NCI-H1092 (cell line): ENCODE results near the gene UGGT1.

Experiments
- DNase-seq: peaks from one replicate; lab custom pipeline; 2025; lab: John Stamatoyannopoulos, UW

The UGGT1 gene, protein sequence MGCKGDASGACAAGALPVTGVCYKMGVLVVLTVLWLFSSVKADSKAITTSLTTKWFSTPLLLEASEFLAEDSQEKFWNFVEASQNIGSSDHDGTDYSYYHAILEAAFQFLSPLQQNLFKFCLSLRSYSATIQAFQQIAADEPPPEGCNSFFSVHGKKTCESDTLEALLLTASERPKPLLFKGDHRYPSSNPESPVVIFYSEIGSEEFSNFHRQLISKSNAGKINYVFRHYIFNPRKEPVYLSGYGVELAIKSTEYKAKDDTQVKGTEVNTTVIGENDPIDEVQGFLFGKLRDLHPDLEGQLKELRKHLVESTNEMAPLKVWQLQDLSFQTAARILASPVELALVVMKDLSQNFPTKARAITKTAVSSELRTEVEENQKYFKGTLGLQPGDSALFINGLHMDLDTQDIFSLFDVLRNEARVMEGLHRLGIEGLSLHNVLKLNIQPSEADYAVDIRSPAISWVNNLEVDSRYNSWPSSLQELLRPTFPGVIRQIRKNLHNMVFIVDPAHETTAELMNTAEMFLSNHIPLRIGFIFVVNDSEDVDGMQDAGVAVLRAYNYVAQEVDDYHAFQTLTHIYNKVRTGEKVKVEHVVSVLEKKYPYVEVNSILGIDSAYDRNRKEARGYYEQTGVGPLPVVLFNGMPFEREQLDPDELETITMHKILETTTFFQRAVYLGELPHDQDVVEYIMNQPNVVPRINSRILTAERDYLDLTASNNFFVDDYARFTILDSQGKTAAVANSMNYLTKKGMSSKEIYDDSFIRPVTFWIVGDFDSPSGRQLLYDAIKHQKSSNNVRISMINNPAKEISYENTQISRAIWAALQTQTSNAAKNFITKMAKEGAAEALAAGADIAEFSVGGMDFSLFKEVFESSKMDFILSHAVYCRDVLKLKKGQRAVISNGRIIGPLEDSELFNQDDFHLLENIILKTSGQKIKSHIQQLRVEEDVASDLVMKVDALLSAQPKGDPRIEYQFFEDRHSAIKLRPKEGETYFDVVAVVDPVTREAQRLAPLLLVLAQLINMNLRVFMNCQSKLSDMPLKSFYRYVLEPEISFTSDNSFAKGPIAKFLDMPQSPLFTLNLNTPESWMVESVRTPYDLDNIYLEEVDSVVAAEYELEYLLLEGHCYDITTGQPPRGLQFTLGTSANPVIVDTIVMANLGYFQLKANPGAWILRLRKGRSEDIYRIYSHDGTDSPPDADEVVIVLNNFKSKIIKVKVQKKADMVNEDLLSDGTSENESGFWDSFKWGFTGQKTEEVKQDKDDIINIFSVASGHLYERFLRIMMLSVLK (N-terminal part only)

DNA sequence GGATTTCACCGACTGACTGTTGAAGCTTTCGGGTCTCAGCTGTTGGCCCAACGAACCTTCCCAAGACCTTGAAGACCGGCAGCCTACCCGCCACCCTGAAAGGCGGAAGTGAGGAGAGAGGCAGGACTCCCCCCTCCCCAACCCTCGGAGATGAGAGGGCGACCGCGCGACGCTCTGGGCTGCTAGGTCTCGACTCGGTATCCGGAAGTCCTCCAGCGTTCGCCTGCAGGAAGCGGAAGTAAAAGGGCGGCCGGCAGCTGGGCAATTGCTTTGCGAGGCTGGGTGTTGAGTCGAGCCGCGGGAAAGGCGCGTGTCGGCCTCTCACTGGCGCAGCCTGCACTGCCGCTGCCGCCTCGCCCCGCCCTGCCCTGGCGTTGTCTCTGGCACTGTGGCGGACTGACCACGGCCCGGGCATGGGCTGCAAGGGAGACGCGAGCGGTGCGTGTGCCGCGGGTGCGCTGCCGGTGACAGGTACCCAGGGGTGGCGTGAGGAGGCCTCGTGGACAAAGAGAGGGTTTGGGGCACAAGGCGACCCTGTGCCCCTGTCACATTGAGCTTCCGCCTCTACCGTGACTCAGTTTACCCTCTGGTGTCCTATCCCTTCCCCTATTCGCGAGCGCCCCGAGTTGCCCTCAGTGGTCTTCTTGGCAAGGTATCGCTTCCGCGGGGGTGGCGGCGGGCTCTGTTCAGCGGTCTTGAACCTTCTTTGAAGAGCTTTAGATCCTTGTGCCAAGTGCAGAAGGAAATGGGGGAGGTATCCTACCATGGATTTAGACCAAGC, at the start of gene UGGT1:
UGGT1 (plus strand) TSS at position 256 of the 781 bp plus-strand sequence; CDS start at position 414, 158 bp downstream.
- peak; percentile 92 for DNase-seq

DNA sequence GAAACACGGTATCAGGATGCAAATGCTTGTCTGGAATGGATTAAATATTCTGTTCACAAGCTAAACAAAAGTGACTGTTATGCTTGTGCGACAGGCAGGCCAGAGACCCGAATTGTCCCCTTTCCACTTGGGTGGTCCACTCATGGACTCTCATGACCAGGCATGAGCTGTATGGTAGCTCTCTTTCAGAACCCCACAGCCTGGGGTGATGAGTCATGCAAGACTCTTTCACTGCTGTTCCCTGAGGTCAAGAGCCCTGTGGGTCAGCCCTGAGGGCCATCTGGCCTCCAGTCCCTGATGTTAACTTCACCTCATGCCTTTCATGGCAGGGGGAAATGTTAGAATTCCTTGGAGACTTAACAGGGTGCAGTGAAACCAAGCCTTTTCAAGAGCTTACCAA, 49.4 kb upstream of the UGGT1 start:
- no peak for DNase-seq

DNA sequence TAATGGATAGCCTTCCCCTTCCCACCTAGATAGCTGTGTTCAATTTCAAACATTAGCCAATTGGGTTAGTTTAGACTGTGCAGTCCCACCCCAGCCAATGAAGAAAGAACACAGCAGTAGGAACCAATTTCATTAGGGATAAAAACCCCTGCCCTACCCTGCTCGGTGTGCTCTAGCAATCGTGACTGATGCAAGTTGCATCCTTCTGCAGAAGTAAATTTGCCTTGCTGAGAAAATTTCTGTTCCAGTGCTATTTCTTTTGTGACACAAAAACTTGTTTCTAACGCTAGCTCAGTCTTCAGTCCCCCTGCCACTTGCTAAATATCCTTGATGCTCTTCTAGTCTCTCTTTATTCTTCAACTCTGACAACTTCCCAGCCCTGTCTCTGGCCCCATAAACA, 48.0 kb upstream of the UGGT1 start:
- no peak for DNase-seq

DNA sequence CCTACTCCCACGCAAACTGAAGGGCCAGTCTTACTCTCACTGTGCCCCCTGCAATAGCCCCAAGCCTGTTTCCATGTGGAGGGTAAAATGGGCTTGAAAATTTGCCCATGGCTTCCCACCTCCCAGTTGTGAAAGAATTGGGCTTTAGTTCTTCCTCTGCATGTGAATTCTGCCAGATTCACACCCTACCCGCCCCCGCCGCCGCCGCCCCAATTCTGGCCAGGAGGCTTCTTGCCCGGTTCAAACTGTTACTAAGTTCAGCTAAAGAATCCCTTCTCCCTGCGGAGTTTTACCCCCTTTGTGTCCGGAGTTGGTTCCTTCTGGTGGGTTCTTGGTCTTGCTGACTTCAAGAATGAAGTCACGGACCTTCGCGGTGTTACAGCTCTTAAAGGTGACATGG, 37.7 kb upstream of the UGGT1 start:
- DNase-seq, result no peak

DNA sequence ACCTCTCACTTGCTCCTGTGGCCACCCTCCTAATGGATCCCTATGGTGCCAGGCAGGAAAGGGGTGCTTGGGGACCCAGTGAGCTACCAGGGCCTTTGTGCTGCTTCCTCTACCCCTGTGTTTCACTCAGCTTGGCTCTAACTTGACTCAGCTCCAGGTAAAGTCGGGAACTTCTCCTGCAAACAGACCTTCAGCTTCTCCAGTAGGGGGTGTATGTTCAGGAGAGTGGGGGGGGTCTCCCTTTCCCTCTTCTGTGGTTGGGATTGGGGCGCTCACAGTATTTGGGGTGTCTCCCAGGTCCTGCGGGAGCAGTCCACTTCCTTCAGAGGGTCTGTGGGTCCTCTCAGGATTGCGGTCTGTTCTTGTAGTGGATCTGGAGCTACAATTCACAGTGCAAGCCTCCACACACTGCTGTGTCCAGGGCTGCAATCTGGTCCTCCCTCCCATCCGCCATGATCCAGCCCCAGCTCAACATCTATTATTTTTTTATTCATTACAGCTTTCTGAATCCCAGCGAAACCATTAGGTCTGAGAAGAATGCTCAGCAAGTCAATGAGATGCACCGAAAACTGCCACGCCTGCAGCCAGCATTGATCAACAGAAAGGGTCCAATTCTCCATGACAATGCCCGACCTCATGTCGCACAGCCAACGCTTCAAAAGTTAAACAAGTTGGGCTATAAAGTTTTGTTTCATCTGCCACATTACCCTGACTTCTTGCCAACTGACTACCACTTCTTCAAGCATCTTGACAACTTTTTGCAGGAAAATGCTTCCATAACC, 36.7 kb upstream of the UGGT1 start:
- DNase-seq, result no peak

DNA sequence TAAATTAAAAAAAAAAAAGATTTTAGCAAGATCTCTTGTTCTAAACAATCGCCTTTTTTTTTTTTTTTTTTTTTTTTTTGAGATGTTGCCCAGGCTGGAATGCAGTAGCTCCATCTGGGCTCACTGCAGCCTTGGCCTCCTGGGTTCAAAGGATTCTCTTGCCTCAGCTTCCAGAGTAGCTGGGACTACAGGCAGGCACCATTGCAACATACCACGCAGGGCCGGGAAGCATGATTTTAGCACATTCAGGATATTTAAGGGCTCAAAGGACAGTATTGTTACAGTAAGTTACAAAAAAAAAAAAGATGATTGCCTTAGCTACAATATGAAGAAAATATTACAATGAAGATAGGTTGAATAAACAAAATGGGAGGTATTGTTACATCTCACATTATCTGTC, 33.7 kb upstream of the UGGT1 start:
- no peak for DNase-seq

DNA sequence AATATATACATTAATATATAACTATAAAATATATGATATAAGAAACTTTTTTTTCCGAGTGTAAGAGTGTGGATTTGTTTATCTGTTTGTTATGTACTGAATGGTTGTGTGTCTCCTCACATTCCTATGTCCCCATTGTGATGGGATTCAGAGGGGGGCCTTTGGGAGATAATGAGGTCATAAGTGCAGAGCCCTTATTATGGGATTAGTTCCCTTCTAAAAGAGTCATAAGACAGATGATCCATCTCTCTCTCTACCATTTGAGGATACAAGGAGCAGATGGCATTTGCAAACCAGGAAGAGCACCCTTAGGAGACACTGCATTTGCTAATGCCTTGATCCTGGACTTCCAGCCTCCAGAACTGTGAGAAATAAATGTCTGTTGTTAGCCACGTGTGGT, 32.9 kb upstream of the UGGT1 start:
- no peak for DNase-seq

DNA sequence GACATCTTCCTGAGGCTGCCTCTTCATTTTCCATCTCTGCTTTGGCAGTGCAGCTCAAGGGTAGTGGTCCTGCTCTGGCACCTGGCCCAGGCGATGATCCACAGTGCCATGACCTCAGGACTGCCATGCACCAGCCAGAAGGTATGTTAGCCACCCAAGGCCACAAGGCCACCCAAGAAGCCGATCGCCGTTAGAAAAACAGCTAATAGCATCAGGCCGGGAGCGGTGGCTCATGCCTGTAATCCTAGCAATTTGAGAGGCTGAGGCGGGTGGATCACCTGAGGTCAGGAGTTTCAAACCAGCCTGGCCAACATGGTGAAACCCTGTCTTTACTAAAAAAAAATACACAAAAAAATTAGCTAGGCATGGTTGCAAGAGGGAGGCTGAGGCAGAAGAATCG, 28.4 kb upstream of the UGGT1 start:
- no peak for DNase-seq

DNA sequence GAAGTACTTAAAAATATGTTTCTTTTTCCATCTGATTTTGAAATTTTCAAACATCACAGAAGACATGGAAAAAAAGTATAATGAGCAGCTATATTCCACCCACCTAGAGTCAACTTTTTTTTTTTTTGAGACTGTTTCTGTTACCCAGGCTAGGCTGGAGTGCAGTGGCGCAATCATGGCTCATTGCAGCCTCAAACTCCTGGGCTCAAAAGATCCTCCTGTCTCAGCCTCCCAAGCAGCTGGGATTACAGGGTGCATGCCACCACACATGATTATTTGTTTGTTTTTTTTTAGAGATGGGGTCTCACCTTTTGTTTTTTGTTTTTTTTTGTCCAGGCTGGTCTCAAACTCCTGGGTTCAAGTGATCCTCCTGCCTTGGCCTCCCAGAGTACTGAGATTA, 26.6 kb upstream of the UGGT1 start:
- DNase-seq, result no peak

DNA sequence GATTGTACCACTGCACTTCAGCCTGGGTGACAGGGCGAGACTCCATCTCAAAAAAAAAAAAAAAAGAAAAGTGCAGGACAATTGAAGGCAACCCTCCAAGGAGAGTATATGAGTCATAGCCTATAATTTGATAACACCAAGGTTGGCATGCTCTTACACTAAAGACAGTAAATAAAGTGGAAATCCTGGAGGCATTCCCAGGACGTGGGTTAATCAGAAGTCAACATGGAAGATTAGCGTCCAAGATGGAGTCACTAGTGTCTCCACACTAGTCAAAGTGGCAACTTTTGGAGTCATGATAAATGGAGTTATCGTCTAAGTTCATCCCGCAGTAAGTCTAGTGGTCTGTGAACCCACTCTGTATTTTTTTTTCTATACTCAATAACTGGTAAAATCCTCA, 21.2 kb upstream of the UGGT1 start:
- no peak for DNase-seq

DNA sequence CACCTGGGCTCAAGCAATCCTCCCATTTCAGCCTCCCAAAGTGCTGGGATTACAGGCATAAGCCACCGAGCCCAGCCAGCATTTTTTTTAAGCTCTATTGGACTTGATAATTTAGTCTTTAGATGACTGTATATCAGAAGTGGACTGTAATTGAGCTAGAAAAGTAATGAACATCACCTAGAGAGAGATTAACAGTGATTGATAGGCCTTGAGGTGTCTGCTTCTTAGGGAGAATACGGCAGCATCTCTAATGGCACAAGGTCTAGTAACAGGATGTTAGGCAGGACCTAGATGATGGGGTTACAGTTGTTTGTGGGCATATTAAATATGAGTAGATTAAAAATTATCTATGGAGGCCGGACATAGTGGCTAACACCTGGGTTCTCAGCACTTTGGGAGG, 17.7 kb upstream of the UGGT1 start:
- no peak for DNase-seq

DNA sequence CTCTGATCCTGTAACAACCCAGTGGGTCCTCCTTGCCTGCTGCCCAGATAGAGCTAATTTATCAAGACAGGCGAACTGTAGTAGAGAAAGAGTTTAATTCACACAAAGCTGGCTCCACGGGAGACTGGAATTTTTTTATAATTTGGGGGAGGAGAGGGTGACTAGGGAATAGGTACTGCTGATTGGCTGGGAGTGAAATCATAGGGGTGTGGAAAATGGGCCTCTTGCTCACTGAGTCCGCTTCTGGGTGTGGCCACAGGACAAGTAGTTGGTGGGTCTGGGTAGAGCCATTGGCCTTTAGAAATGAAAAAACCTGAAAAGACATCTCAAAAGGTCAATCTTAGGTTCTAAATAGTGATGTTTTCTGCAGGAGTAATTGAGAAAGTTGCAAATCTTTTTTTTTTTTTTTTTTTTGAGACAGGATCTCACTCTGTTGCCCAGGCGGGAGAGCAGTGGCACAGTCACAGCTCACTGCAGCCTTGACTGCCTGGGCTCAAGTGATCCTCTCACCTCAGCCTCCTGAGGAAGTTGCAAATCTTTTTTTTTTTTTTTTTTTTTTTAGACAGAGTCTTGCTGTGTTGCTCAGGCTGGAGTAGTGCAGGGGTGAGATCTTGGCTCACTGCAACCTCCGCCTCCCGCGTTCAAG, 14.4 kb upstream of the UGGT1 start:
- DNase-seq, result no peak

DNA sequence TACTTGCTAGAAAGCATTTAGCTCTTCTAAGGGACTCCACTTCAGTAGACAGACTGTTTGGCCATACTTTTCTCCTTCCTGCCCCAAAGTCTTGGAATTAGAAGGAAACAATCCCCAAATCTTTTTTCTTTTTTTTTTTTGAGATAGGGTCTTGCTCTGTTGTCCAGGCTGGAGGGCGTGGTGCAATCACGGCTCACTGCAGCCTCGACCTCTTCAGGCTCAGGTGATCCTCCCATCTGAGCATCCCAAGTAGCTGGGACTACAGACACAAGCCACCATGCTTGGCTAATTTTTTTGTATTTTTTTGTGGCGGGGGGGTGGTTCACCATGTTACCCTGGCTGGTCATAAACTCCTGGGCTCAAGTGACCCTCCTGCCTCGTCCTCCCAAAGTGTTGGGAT, 6.2 kb upstream of the UGGT1 start:
- no peak for DNase-seq

DNA sequence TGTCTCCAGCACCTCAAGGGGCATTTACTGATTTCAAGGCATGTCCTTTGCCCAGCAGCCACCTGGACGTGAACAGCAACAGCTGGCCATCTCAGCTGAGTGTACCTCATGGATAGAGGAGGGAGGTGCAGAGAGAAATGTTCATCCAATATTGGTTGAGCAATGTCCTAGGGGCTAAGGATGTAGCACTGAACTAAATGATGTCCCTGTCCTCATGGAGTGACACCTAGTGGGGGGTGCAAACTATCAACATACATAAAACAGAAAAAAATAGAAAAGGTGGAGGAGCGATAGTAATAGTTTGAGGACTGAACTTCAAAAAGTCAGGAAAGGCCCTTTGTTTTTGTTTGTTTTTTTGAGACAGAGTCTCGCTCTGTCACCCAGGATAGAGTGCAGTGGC, 4.8 kb upstream of the UGGT1 start:
- DNase-seq, result no peak

DNA sequence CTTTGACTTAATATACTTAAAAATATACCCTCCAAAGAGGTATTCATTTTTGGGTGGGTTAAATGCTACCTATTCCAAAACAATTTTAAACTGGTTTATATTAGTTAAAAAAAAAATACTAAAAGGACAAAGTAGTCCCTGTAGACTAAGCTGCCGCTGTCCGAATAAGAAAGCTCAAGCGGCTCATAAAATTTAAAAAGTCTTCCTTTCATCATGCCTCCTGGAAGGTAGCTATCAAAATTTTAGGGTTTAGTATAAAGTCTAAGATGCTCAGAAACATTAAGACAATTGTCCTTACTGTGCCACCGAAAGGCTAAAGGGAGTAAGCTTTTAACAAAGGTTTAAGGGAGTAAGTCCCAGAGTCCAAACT, 440 bp upstream of the UGGT1 start:
- DNase-seq, result no peak

DNA sequence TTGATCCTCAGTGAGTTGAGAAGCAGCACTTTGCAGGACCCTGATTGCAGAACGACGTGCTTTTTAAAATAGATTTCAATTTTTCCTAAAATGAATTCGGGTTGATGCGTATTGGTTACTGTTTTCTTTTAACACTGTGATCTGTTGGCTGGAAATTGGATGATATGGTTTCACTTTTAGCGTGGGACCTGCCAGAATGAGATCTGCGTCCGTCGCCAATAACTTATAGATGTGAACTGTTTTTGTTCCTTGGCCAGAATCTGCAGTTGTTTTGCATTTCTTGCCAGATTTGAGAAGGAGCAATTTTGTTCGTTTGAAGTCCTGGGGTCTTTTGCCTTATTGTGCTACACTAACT, 703 bp downstream of the UGGT1 start:
- DNase-seq, result no peak

DNA sequence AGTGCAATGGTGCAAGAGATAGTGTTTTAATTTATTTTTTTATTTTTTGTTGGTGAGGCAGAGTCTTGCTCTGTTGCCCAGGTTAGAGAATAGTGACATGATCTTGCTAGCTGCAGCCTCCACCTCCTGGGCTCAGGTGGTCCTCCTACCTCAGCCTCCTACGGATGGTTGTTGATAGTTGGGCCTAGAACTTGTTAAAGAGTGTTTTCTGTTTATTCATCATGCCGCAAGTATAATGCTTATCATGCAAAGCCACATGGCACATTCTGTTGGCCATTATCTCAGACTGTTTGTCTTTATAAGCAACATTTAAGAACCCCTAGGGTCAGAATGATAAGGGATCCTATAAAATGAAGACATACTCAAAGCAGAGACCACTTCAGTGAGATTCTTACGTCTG, 1.7 kb downstream of the UGGT1 start:
- no peak for DNase-seq

DNA sequence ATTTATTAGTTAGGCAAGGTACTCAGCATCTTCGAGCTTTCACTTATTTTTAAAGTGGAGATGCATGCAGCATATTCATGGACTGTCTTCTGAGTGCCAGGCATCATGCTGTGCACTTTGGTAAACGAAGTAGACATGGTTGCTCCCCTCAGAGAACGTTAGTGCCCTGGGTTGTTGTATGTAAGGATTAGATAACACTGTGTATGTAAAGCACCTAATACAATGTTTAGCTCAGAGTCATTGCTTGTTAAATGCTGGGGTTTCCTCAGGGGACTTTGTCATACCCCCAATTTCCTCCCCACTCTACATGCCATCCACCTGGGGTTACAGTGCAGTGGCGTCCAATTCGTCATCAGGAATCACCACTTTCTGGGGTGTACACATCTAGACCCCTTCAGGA, 2.8 kb downstream of the UGGT1 start:
- no peak for DNase-seq

DNA sequence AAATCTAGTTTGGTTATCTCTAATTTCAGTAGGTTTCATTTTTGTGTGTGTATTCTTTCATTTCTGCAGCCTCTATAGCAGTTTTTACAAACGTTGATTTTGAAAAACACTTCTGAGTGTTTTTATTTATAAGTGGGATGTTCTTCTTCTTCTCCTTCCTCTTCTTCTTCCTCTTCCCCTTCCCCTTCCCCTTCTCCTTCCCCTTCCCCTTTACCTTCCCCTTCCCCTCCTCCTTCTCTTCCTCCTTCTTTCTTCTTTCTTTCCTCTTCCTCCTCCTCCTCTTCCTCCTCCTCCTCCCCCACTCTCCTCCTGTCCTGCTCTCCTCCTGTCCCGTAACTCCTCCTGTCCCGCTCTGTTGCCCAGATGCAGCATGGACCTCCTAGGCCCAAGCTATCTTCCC, 4.2 kb downstream of the UGGT1 start:
- DNase-seq, result no peak

DNA sequence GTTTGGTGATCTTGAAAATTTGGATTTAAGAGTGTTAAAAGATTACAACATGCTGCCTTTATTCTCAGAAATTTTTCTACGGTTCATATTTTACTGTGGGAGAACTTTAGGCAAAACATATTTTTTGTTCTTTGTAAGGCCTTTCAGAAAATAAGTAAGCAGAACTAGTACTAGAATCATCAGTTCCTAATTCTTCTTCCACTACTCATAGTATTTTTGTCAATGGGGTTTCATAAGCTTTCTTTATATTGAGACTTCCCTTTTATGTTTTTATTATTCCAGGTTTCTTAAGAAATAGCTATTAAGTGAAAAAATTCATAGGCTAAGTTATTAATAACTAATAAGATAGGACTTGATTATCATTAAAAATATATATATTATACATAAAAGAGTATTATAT, 12.4 kb downstream of the UGGT1 start:
- no peak for DNase-seq

DNA sequence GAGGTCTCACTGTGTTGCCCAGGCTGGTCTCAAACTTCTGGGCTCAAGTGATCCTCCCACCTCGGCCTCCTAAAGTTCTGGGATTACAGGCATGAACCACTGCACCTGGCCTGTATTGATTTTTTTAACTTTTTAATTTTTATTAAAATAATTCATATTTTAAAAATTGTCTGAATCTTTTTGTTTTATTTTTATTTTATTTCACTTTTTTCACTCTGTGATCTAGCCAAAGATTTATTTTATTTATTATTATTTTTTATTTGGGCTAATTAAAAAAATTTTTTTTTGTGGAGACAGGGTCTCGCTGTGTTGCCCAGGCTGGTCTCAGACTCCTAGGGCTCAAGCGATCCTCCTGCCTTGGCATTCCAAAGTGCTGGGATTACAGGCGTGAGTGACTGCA, 14.1 kb downstream of the UGGT1 start:
- no peak for DNase-seq
